ENCODE data around the gene ACOT12. TPM values are rescaled to one million over a fixed set of nuclear protein-coding genes. Genes with fewer than 3 reads are reported as not detected.
"Not testable (repeated sequence)": the region's sequence is repeated elsewhere in the genome, so short reads cannot be mapped to it uniquely, and the experiment has no call there.

The ACOT12 gene
- total and polyA plus RNA-seq, 8 donors: 0.06 to 0.44 (median 0.40) TPM; not detected in 5

DNA sequence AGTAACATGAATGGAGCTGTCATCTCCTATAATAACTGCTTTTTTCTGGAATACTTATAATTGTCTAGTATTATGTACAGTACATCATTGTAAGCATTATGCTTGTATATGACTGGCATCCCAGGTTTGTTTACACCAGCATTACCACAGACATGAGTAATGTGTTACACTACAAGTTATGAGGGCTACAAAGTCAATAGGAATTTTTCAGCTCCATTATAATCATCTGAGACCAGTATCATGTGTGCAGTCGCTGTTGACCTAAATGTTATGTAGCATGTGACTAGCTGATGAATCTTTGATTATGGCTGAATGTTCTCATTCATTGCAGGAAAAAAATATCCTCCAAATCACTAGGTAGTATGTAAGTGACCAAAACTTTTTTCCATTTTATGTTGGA lies 90.4 kb downstream of the ACOT12 start:
- no peak overlapping the region for H3K4me3 ChIP-seq
- H3K27me3 ChIP-seq: no peaks in the 10 kb centered on the region
- FAIRE-seq (no peak), DNase-seq (no peak), ATAC-seq (no peak)
- peaks cover 6 to 25% (median 19%) of the 10 kb centered on the region in 3 donors for H3K4me1 ChIP-seq
- intact Hi-C loops (cut with DNase I): no loop called here
- H3K36me3 ChIP-seq: no peaks in the 10 kb centered on the region
- no peaks in the 10 kb centered on the region for H3K9me3 ChIP-seq
- WGBS, 2 donors: 74 to 78% methylated on average over 1 of the region's 1 CpG
- TF ChIP-seq CTCF (IDR thresholded peaks at IDR 0.05): no peak
- no peak overlapping the region for H3K27ac ChIP-seq

DNA sequence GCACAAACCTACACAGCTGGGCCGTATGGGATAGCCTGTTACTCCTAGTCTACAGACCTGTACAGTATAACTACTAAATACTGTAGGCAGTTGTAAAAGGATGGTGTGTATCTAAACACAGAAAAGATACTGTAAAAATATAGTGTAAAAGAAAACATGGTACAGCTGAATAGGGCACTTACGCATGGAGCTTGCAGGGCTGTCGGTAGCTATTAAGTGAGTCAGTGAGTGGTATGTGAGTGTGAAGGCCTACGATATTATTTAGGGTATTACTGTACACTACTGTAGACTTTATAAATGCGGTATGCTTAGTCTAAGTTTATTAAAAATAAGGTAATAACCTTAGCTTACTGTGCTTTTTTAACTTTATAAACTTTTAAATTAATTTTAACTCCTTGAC lies 91.3 kb downstream of the ACOT12 start:
- H3K36me3 ChIP-seq: no peaks in the 10 kb centered on the region
- no peak overlapping the region for H3K27ac ChIP-seq
- FAIRE-seq (no peak), DNase-seq (no peak), ATAC-seq (no peak)
- H3K27me3 ChIP-seq: no peaks in the 10 kb centered on the region
- no peaks in the 10 kb centered on the region for H3K9me3 ChIP-seq
- H3K4me3 ChIP-seq: peak overlapping the region in 3 of 4 donors; percentile 57 to 83 (median 62)
- intact Hi-C loops (cut with DNase I): no loop called here
- peaks cover 6 to 25% (median 19%) of the 10 kb centered on the region in 3 donors for H3K4me1 ChIP-seq
- TF ChIP-seq CTCF (IDR thresholded peaks at IDR 0.05): no peak
- 83 to 92% methylated on average over 5 of the region's 5 CpGs for WGBS, 2 donors

GRCh38 chr5:81301271-81302015 lies 92.5 kb downstream of the ACOT12 start, which contains the start of gene ZCCHC9:
ZCCHC9 (plus strand) TSS chr5:81301587; CDS start chr5:81304758, 3,171 bp downstream.
- ATAC-seq: peak; percentile 97 to 99 (median 98)
- Histone ChIP-seq H3K27ac (peak within 1 kb of the TSS; percentile 66 to 86 (median 76)), H3K4me3 (peak within 1 kb of the TSS; percentile 57 to 83 (median 67)), H3K4me1 (peaks cover 6 to 25% (median 19%) of the 10 kb centered on the region in 3 donors), H3K9me3 (no peaks in the 10 kb centered on the region), H3K27me3 (no peaks in the 10 kb centered on the region), H3K36me3 (no peaks in the 10 kb centered on the region)
- intact Hi-C loops (cut with DNase I): no loop called here
- peak; percentile 70 for FAIRE-seq
- WGBS, 2 donors: 0% methylated on average over 53 to 54 of the region's 54 CpGs
- no peak for TF ChIP-seq CTCF (IDR thresholded peaks at IDR 0.05)
- DNase-seq: peak; percentile 88 to 97 (median 92)

- TF ChIP-seq CTCF (IDR thresholded peaks at IDR 0.05): no peak
- Histone ChIP-seq H3K4me3 (peak overlapping the region; percentile 57 to 83 (median 67)), H3K9me3 (no peaks in the 10 kb centered on the region), H3K27ac (peak overlapping the region; percentile 66 to 86 (median 76)), H3K4me1 (peaks cover 6 to 25% (median 19%) of the 10 kb centered on the region in 3 donors), H3K36me3 (no peaks in the 10 kb centered on the region), H3K27me3 (no peaks in the 10 kb centered on the region)
- WGBS, 2 donors: 0 to 2% methylated on average over 2 of the region's 2 CpGs
- intact Hi-C loops (cut with DNase I): no loop called here
- FAIRE-seq: no peak
- DNase-seq: no peak
- ATAC-seq: no peak
Measured at GRCh38 chr5:81300921-81301270, 93.0 kb downstream of the ACOT12 start.

DNA sequence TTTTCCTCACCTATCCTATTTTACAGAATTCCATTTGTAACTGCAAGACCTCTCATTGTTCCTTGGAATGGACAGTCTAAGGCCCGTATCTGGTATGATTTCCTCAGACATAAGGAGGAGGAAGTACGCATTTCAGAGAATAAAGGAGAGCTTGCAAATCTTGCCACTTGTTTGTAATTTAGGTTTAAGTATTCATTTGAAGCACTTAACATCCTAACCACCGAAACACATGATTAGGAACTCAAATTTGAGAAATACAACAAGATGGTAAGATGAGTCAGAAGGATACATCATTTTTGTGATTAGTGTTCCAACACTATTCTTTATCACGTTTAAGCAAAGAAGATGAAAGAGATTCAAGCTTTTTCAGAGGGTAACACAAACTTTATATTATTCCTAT lies 96.4 kb downstream of the ACOT12 start:
- H3K4me3 ChIP-seq: no peak overlapping the region

GRCh38 chr5:81294021-81294420 lies 99.9 kb downstream of the ACOT12 start:
- ATAC-seq; H3K9me3 ChIP-seq; intact Hi-C loops (cut with DNase I); H3K4me3 ChIP-seq; FAIRE-seq; DNase-seq; H3K27ac ChIP-seq; H3K27me3 ChIP-seq; H3K4me1 ChIP-seq; H3K36me3 ChIP-seq: not testable (repeated sequence)
- 94 to 98% methylated on average over 5 of the region's 5 CpGs for WGBS, 2 donors

More for the DNA sequence above, 96.4 kb downstream of the ACOT12 start:
- DNase-seq: no peak
- Histone ChIP-seq H3K27me3 (no peaks in the 10 kb centered on the region), H3K4me1 (peaks cover 6 to 24% (median 15%) of the 10 kb centered on the region in 3 donors), H3K9me3 (no peaks in the 10 kb centered on the region), H3K27ac (no peak overlapping the region), H3K36me3 (no peaks in the 10 kb centered on the region)
- intact Hi-C loops (cut with DNase I): no loop called here
- no peak for ATAC-seq
- TF ChIP-seq CTCF (IDR thresholded peaks at IDR 0.05): no peak
- no peak for FAIRE-seq
- WGBS, 2 donors: 75 to 84% methylated on average over 4 of the region's 4 CpGs
